ENCODE results near the gene TBC1D8. TPM values are rescaled to one million over a fixed set of nuclear protein-coding genes. Genes with fewer than 3 reads are reported as not detected.

TBC1D8 gene
- total RNA-seq, 2 experiments from 2014 or later = 1.0 to 1.8 TPM

DNA sequence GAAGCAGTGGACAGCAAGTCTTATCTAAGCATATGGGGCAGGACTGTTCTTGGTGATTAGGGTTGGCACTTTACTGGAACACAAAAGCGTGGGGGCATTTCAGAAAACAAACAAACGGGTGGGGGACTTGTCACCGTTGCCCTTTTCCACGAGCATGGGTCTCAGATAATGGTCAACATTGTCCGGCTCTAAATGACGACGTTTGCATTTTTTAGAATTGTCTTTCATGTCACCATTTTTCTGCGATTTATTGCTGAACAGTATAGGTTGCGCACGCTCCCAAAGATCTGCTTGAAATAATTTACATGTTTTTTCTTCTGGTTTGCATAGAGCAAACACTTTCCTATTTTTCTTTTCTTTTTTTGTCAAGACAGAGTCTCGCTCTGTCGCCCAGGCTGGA is 46.6 kb upstream of the TBC1D8 start:
- H3K9me3 Mint-ChIP-seq = no peaks in the 10 kb centered on the region

DNA sequence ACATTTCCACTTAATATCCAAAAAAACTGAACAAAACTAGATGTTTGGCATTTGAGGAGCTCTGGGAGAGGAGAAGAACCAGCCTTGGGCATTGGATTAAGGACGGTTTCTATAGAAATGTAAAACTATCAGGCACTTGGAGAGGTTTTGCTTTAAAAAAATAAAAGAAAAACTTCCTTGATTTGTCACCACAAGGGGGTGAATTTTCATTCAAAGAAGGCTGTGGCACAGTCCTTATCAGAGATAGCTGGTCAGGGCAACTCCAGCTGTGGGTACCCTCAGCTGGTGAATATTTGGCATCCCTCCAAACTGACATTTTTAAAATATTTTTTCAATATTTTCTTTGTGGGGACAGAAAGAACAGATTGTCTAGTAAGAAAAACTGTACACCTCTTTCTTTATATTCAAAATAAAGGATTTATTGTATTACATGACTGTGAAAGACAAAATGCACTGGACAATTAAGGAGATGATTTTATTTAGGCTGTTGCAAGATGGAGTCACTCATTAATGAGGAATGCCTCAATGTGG is 46.1 kb upstream of the TBC1D8 start:
- Mint-ChIP-seq H3K4me3 (no peak overlapping the region), H3K9me3 (no peaks in the 10 kb centered on the region), H3K4me1 (ENCODE audit: low read depth) (no peaks in the 10 kb centered on the region), H3K36me3 (ENCODE audit: low read depth) (no peaks in the 10 kb centered on the region), H3K27ac (no peak overlapping the region), H3K27me3 (no peaks in the 10 kb centered on the region)
- ChIA-PET CTCF (no interaction called here), POLR2A (no interaction called here)
- TF ChIP-seq, protein P1, sequence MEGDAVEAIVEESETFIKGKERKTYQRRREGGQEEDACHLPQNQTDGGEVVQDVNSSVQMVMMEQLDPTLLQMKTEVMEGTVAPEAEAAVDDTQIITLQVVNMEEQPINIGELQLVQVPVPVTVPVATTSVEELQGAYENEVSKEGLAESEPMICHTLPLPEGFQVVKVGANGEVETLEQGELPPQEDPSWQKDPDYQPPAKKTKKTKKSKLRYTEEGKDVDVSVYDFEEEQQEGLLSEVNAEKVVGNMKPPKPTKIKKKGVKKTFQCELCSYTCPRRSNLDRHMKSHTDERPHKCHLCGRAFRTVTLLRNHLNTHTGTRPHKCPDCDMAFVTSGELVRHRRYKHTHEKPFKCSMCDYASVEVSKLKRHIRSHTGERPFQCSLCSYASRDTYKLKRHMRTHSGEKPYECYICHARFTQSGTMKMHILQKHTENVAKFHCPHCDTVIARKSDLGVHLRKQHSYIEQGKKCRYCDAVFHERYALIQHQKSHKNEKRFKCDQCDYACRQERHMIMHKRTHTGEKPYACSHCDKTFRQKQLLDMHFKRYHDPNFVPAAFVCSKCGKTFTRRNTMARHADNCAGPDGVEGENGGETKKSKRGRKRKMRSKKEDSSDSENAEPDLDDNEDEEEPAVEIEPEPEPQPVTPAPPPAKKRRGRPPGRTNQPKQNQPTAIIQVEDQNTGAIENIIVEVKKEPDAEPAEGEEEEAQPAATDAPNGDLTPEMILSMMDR (IDR thresholded peaks at IDR 0.05) = no peak
- Histone ChIP-seq H3K4me1 (ENCODE audit: insufficient read depth, low read length) (no peaks in the 10 kb centered on the region), H3K9me3 (ENCODE audit: control insufficient read depth in 1 of 2, insufficient read depth in 1 of 2, low read length in 2 of 2) (no peaks in the 10 kb centered on the region), H3K27ac (ENCODE audit: low read depth in 1 of 2, low read length in 2 of 2) (no peak overlapping the region), H3K27me3 (ENCODE audit: control insufficient read depth in 1 of 2, insufficient read depth in 2 of 2, low read length in 2 of 2) (no peaks in the 10 kb centered on the region), H3K36me3 (ENCODE audit: insufficient read depth, low read length) (no peaks in the 10 kb centered on the region), H3K4me3 (ENCODE audit: low read length) (no peak overlapping the region)
- peak in 2 of 14 experiments; percentile 12 to 23 for DNase-seq
- intact Hi-C loops (cut with DNase I, micrococcal nuclease) = no loop called here
- ATAC-seq (ENCODE audit: poor library complexity) = no peak

More for the DNA sequence above, 46.6 kb upstream of the TBC1D8 start:
- Histone ChIP-seq H3K36me3 (ENCODE audit: insufficient read depth, low read length) (no peaks in the 10 kb centered on the region), H3K27me3 (ENCODE audit: control insufficient read depth in 1 of 2, insufficient read depth in 2 of 2, low read length in 2 of 2) (no peaks in the 10 kb centered on the region), H3K27ac (ENCODE audit: low read depth in 1 of 2, low read length in 2 of 2) (no peak overlapping the region), H3K4me1 (ENCODE audit: insufficient read depth, low read length) (no peaks in the 10 kb centered on the region), H3K4me3 (ENCODE audit: low read length) (no peak overlapping the region), H3K9me3 (ENCODE audit: control insufficient read depth in 1 of 2, insufficient read depth in 1 of 2, low read length in 2 of 2) (no peaks in the 10 kb centered on the region)
- ChIA-PET CTCF (no interaction called here), POLR2A (no interaction called here)
- TF ChIP-seq, protein P1 (IDR thresholded peaks at IDR 0.05) = no peak
- H3K36me3 Mint-ChIP-seq (ENCODE audit: low read depth) = no peaks in the 10 kb centered on the region
- ATAC-seq (ENCODE audit: poor library complexity) (no peak), DNase-seq (no peak)
- no peaks in the 10 kb centered on the region for H3K4me1 Mint-ChIP-seq (ENCODE audit: low read depth)
- no peak overlapping the region for H3K4me3 Mint-ChIP-seq
- no peak overlapping the region for H3K27ac Mint-ChIP-seq
- H3K27me3 Mint-ChIP-seq = no peaks in the 10 kb centered on the region
- intact Hi-C loops (cut with DNase I, micrococcal nuclease) = no loop called here

DNA sequence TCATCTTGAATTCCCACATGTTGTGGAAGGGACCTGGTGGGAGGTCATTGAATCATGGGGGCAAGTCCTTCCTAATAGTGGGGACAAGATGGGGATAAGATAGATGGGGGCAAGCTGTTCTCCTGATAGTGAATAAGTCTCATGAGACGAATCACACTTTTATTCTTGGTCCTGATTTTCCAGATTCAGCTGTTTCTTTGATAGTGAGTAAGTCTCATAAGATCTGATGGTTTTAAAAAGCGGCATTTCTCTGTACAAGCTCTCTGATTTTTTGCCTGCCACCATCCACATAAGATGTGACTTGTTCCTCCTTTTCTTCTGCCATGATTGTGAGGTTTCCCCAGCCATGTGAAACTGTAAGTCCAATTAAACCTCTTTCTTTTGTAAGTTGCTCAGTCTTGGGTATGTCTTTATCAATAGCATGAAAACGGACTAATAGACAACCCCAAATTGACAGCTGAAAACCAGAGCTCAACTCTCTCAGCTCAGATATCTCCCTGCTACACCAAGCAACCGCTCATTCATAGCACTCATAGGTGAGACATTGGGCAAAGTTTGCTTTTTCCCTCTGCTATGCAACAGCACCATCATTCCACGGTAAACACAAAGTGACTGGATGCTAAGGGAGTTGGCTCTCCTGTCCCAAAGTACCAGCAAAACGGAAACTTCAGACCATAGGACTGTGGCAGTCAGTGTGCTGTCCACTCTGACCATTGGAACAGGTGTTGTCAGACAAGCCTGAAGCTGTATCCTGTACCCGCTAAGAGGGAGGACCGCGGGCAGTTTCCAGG is 44.9 kb upstream of the TBC1D8 start:
- no peak for DNase-seq
- H3K36me3 ChIP-seq (ENCODE audit: insufficient read depth, low read length) = no peaks in the 10 kb centered on the region
- TF ChIP-seq, protein P1 (IDR thresholded peaks at IDR 0.05) = no peak
- Mint-ChIP-seq H3K4me1 (ENCODE audit: low read depth) (no peaks in the 10 kb centered on the region), H3K36me3 (ENCODE audit: low read depth) (no peaks in the 10 kb centered on the region), H3K27me3 (no peaks in the 10 kb centered on the region), H3K9me3 (no peaks in the 10 kb centered on the region), H3K27ac (no peak overlapping the region), H3K4me3 (no peak overlapping the region)
- ChIA-PET POLR2A (no interaction called here), CTCF (no interaction called here)
- ATAC-seq (ENCODE audit: poor library complexity) = no peak
- no peak overlapping the region for H3K4me3 ChIP-seq (ENCODE audit: low read length)
- no peak overlapping the region for H3K27ac ChIP-seq (ENCODE audit: low read depth in 1 of 2, low read length in 2 of 2)
- H3K9me3 ChIP-seq (ENCODE audit: control insufficient read depth in 1 of 2, insufficient read depth in 1 of 2, low read length in 2 of 2) = no peaks in the 10 kb centered on the region
- H3K27me3 ChIP-seq (ENCODE audit: control insufficient read depth in 1 of 2, insufficient read depth in 2 of 2, low read length in 2 of 2) = no peaks in the 10 kb centered on the region
- intact Hi-C loops (cut with DNase I, micrococcal nuclease) = no loop called here
- H3K4me1 ChIP-seq (ENCODE audit: insufficient read depth, low read length) = no peaks in the 10 kb centered on the region
